ENCODE results near the gene NSUN5.
"Not testable (repeated sequence)": the region's sequence is repeated elsewhere in the genome, so short reads cannot be mapped to it uniquely, and the experiment has no call there.

The NSUN5 gene

GRCh38 chr7:73267813-73268212 is 40.8 kb downstream of the NSUN5 start:
- not testable (repeated sequence) for DNase-seq

- DNase-seq = not testable (repeated sequence)
Observed at GRCh38 chr7:73266719-73267368, 41.8 kb downstream of the NSUN5 start.

- DNase-seq = not testable (repeated sequence)
Observed at GRCh38 chr7:73262416-73262815, 46.2 kb downstream of the NSUN5 start.
